PC-9 (cell line): ENCODE results near the gene GLCE. TPM values are rescaled to one million over a fixed set of nuclear protein-coding genes. Genes with fewer than 3 reads are reported as not detected.

Source experiments
- BruUV-seq: library from RNA; stranded (reverse); fragments of 400-500 nt; replicated peaks from 2 replicates; lab custom pipeline; 2021; lab: Mats Ljungman, UMichigan
- CTCF ChIA-PET: fragments of 300-600 bp; sonication (Branson Sonifier 250); formaldehyde crosslinking; loops from one replicate; lab custom pipeline; 2022; ENCODE audit warnings: antibody characterized with exemption; lab: Charles Lee
- POLR2A ChIA-PET: fragments of 300-600 bp; sonication (Branson Sonifier 250); formaldehyde crosslinking; loops from one replicate; lab custom pipeline; 2022; ENCODE audit warnings: antibody characterized with exemption; ENCODE audit not compliant: unreplicated experiment; lab: Charles Lee
- DNase-seq, 2 experiments: peaks; one replicate each; pipeline versions ENCODE4 v3.0.0 to v3.0.0-alpha.2; 2015 to 2022; ENCODE audit warnings: mixed read lengths in 1 of 2
- H2AFZ ChIP-seq: fragments of 200-600 bp; sonication (generic); 2 replicates; pipeline ENCODE4 v1.8.1; 2017; ENCODE audit warnings: antibody characterized with exemption
- H3F3A ChIP-seq: fragments of 200-600 bp; sonication (generic); 2 replicates; pipeline ENCODE4 v1.8.1; 2017; ENCODE audit warnings: antibody characterized with exemption, mild to moderate bottlenecking, low read depth; ENCODE audit not compliant: insufficient read depth
- H3K27ac ChIP-seq: fragments of 200-600 bp; sonication (generic); 2 replicates; pipeline ENCODE4 v1.6.1; 2016; ENCODE audit warnings: mixed run types
- H3K27me3 ChIP-seq: fragments of 200-600 bp; sonication (generic); 2 replicates; pipeline ENCODE4 v1.6.1; 2016; ENCODE audit warnings: low read depth, mixed run types; ENCODE audit not compliant: insufficient read depth
- H3K36me3 ChIP-seq: fragments of 200-600 bp; sonication (generic); 2 replicates; pipeline ENCODE4 v1.6.1; 2016; ENCODE audit warnings: low read depth, mixed run types
- H3K4me1 ChIP-seq: fragments of 200-600 bp; sonication (generic); replicated peaks from 2 replicates; pipeline ENCODE4 v1.6.1; 2016; ENCODE audit warnings: mixed run types; ENCODE audit not compliant: insufficient read depth
- H3K4me2 ChIP-seq: fragments of 200-600 bp; sonication (generic); 2 replicates; pipeline ENCODE4 v1.6.1; 2017; ENCODE audit warnings: mixed run types
- H3K4me3 ChIP-seq: fragments of 200-600 bp; sonication (generic); 2 replicates; pipeline ENCODE4 v1.6.1; 2016; ENCODE audit warnings: mixed run types
- H3K79me2 ChIP-seq: fragments of 200-600 bp; sonication (generic); 2 replicates; pipeline ENCODE4 v1.6.1; 2017; ENCODE audit warnings: low read depth, mixed run types
- H3K9me2 ChIP-seq: fragments of 200-600 bp; sonication (generic); 2 replicates; pipeline ENCODE4 v1.8.1; 2017; ENCODE audit warnings: mild to moderate bottlenecking; ENCODE audit not compliant: insufficient read depth
- H3K9me3 ChIP-seq: fragments of 200-600 bp; sonication (generic); 2 replicates; pipeline ENCODE4 v1.8.1; 2016; ENCODE audit warnings: low read depth; ENCODE audit not compliant: insufficient read depth
- H4K20me1 ChIP-seq: fragments of 200-600 bp; sonication (generic); 2 replicates; pipeline ENCODE4 v1.8.1; 2017; ENCODE audit not compliant: insufficient read depth
- EZH2 ChIP-seq: fragments of 200-600 bp; sonication (generic); IDR thresholded peaks from 2 replicates; pipeline ENCODE4 v1.8.0; 2017; ENCODE audit warnings: antibody characterized with exemption, low read depth
- intact Hi-C: fragments of 100-400 bp; cut with micrococcal nuclease; formaldehyde crosslinking; loops from one replicate; pipeline ENCODE4 v1.10.0; 2022; ENCODE audit not compliant: unreplicated experiment
- total RNA-seq: library from RNA; stranded (reverse); gene quantifications from 2 replicates; pipeline ENCODE4 v1.2.3, GENCODE V29; 2021
- TF ChIP-seq, protein P1 (sequence below): fragments of 200-600 bp; sonication (generic); conservative IDR thresholded peaks from 2 replicates; pipeline ENCODE4 v1.6.1; 2017; ENCODE audit warnings: mixed run types, antibody characterized with exemption, mild to moderate bottlenecking, moderate library complexity

Gene GLCE
- total RNA-seq, 1 experiment from 2014 or later = 31.3 TPM

DNA sequence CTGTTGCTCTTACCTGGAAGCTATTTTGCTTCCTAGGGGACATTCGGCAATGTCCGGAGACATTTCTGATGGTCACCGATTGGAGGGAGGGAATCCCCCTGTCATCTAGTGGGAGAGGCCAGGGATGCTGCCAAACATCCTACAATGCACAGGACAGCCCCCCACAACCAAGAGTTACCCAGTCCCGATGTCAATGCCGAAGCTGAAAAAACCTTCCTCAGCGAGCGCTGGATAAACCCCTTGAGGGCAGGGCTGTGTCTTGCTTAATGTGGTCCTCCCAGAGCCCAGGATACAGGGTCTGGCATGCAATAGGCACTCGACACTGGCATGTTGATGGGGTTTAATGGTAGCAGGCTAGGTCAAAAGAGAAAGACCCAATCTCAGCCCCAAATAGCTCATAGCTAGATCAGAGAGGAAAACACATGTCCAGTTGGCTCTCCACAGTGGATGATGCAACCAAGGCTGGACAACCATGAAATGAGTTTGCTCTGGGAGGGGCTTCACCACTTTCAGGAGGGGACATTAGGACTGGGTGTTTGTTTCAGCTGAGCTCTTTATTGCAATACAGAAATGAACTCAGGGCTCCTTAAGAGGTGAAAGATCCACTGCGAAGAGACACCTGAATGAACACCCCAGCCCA, 121.8 kb downstream of the GLCE start:
- CTCF ChIA-PET = no interaction called here
- H3K27me3 ChIP-seq = no peaks in the 10 kb centered on the region
- DNase-seq = no peak
- TF ChIP-seq, protein P1, sequence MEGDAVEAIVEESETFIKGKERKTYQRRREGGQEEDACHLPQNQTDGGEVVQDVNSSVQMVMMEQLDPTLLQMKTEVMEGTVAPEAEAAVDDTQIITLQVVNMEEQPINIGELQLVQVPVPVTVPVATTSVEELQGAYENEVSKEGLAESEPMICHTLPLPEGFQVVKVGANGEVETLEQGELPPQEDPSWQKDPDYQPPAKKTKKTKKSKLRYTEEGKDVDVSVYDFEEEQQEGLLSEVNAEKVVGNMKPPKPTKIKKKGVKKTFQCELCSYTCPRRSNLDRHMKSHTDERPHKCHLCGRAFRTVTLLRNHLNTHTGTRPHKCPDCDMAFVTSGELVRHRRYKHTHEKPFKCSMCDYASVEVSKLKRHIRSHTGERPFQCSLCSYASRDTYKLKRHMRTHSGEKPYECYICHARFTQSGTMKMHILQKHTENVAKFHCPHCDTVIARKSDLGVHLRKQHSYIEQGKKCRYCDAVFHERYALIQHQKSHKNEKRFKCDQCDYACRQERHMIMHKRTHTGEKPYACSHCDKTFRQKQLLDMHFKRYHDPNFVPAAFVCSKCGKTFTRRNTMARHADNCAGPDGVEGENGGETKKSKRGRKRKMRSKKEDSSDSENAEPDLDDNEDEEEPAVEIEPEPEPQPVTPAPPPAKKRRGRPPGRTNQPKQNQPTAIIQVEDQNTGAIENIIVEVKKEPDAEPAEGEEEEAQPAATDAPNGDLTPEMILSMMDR = no peak
- no peak for TF ChIP-seq EZH2
- intact Hi-C loops = no loop called here
- no peaks in the 10 kb centered on the region for H4K20me1 ChIP-seq
- H3K4me2 ChIP-seq = no peak overlapping the region
- H3K27ac ChIP-seq = no peak overlapping the region
- no peaks in the 10 kb centered on the region for H3K9me3 ChIP-seq
- no peak overlapping the region for H3K4me3 ChIP-seq
- BruUV-seq = no TSS peak
- H3K4me1 ChIP-seq = no peaks in the 10 kb centered on the region
- H3K36me3 ChIP-seq = no peaks in the 10 kb centered on the region
- H3K9me2 ChIP-seq = no peaks in the 10 kb centered on the region
- no peaks in the 10 kb centered on the region for H3F3A ChIP-seq
- POLR2A ChIA-PET = no interaction called here
- H3K79me2 ChIP-seq = no peaks in the 10 kb centered on the region
- H2AFZ ChIP-seq = no peak overlapping the region

GRCh38 chr15:69285834-69286233, 125.4 kb downstream of the GLCE start:
- ChIA-PET POLR2A (no interaction called here), CTCF (interaction anchor here (0.6 kb wide), 1 partner anchor 18 kb away, joined by 4 read pairs; no protein-coding TSS in a partner anchor)
- Histone ChIP-seq H2AFZ (no peak overlapping the region), H3K4me3 (no peak overlapping the region), H3K79me2 (no peaks in the 10 kb centered on the region), H3F3A (0 out of 2 replicates have a peak, but pooled peaks cover 4% of the 10 kb centered on the region), H3K27me3 (no peaks in the 10 kb centered on the region), H3K9me3 (no peaks in the 10 kb centered on the region), H3K9me2 (no peaks in the 10 kb centered on the region), H3K27ac (no peak overlapping the region), H3K4me1 (peaks cover 4% of the 10 kb centered on the region; the same call in 1 of the 2 replicates), H4K20me1 (no peaks in the 10 kb centered on the region), H3K4me2 (no peak overlapping the region), H3K36me3 (no peaks in the 10 kb centered on the region)
- BruUV-seq = no TSS peak
- intact Hi-C loops = no loop called here
- no peak for DNase-seq
- TF ChIP-seq EZH2 = no peak
- TF ChIP-seq, protein P1 = no peak

DNA sequence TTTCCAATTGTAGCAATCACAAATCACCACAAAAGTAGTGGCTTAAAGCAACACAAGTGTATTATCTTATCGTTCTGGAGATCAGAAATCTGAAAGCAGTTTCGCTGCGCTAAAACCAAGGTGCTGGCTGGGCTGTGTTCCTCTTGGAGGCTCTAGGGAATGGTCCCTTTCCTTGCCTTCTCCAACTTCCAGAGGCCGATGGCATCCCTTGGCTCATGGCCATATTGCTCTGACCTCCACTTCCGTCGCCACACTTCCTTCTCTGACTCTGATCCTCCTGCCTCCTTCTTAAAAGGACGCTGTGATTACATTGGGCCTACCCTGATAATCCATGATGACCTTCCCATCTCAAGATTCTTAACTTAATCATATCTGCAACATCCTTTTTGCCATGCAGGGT, 127.6 kb downstream of the GLCE start:
- Histone ChIP-seq H3K4me1 (peaks cover 4% of the 10 kb centered on the region; the same call in 1 of the 2 replicates), H4K20me1 (no peaks in the 10 kb centered on the region), H3K79me2 (no peaks in the 10 kb centered on the region), H3K36me3 (no peaks in the 10 kb centered on the region), H3K9me2 (no peaks in the 10 kb centered on the region), H2AFZ (no peak overlapping the region), H3K4me3 (no peak overlapping the region), H3K27me3 (no peaks in the 10 kb centered on the region), H3K4me2 (no peak overlapping the region), H3K27ac (no peak overlapping the region), H3K9me3 (no peaks in the 10 kb centered on the region), H3F3A (0 out of 2 replicates have a peak, but pooled peaks cover 4% of the 10 kb centered on the region)
- ChIA-PET POLR2A (no interaction called here), CTCF (no interaction called here)
- TF ChIP-seq, protein P1 = no peak
- no peak for TF ChIP-seq EZH2
- BruUV-seq = no TSS peak
- DNase-seq = no peak
- intact Hi-C loops = no loop called here
